Hepatocyte (in vitro differentiated cells): ENCODE data around the gene MYO1B. TPM values are rescaled to one million over a fixed set of nuclear protein-coding genes. Genes with fewer than 3 reads are reported as not detected.

Experiments
- DNase-seq: peaks from one replicate; pipeline ENCODE4 v3.0.0-alpha.2; 2016; ENCODE audit warnings: low spot score
- H2AFZ ChIP-seq: fragments of 200-600 bp; sonication (generic); 2 replicates; pipeline ENCODE4 v1.6.0; 2016; ENCODE audit warnings: antibody characterized with exemption, mild to moderate bottlenecking
- H3K27ac ChIP-seq: fragments of 200-600 bp; sonication (generic); 2 replicates; pipeline ENCODE4 v1.5.1; 2016; ENCODE audit warnings: mild to moderate bottlenecking
- H3K27me3 ChIP-seq: fragments of 200-600 bp; sonication (generic); 2 replicates; pipeline ENCODE4 v1.6.1; 2016
- H3K36me3 ChIP-seq: fragments of 200-600 bp; sonication (generic); replicated peaks from 2 replicates; pipeline ENCODE4 v1.5.1; 2016; ENCODE audit warnings: low read depth; ENCODE audit not compliant: insufficient read depth
- H3K4me1 ChIP-seq: fragments of 200-600 bp; sonication (generic); 2 replicates; pipeline ENCODE4 v1.5.1; 2016; ENCODE audit warnings: mild to moderate bottlenecking, moderate library complexity; ENCODE audit not compliant: insufficient read depth
- H3K4me2 ChIP-seq: fragments of 200-600 bp; sonication (generic); 2 replicates; pipeline ENCODE4 v1.6.0; 2016
- H3K4me3 ChIP-seq: fragments of 200-600 bp; sonication (generic); 2 replicates; pipeline ENCODE4 v1.5.1; 2016; ENCODE audit warnings: mild to moderate bottlenecking
- H3K79me2 ChIP-seq: fragments of 200-600 bp; sonication (generic); 2 replicates; pipeline ENCODE4 v1.6.0; 2017; ENCODE audit warnings: mild to moderate bottlenecking
- H3K9me2 ChIP-seq: fragments of 200-600 bp; sonication (generic); replicated peaks from 2 replicates; pipeline ENCODE4 v1.6.0; 2017; ENCODE audit warnings: mild to moderate bottlenecking; ENCODE audit not compliant: insufficient read depth
- H3K9me3 ChIP-seq: fragments of 200-600 bp; sonication (generic); 2 replicates; pipeline ENCODE4 v1.5.1; 2016; ENCODE audit warnings: low read depth, mild to moderate bottlenecking
- H4K20me1 ChIP-seq: fragments of 200-600 bp; sonication (generic); 2 replicates; pipeline ENCODE4 v1.6.0; 2016; ENCODE audit warnings: mild to moderate bottlenecking; ENCODE audit not compliant: insufficient read depth, poor library complexity, severe bottlenecking
- EZH2 ChIP-seq: fragments of 200-600 bp; sonication (generic); IDR thresholded peaks from 2 replicates; pipeline ENCODE4 v1.6.1; 2016; ENCODE audit warnings: antibody characterized with exemption, mild to moderate bottlenecking, borderline replicate concordance
- EZH2phosphoT487 ChIP-seq: fragments of 200-600 bp; sonication (generic); IDR thresholded peaks from one replicate; pipeline ENCODE4 v1.6.1; 2018; ENCODE audit warnings: antibody characterized with exemption, mild to moderate bottlenecking, low read depth, moderate library complexity; ENCODE audit not compliant: unreplicated experiment, severe bottlenecking
- WGBS: methylation state at CpG from one replicate; pipeline ENCODE4 v1.1.6; 2016; ENCODE audit warnings: low lambda C conversion rate; ENCODE audit errors: missing lambda C conversion rate; 5-methylcytosine and 5-hydroxymethylcytosine counted together
- polyA plus RNA-seq: library from polyadenylated mRNA; unstranded; fragments of >200 nt; fragmentation: Nextera tagmentation; extraction: Ambion mirVana; gene quantifications from 2 replicates; pipeline ENCODE4 v1.2.1, GENCODE V29; 2016
- total RNA-seq: library from RNA; depleted of rRNA; stranded (reverse); fragments of >200 nt; gene quantifications from 2 replicates; pipeline ENCODE4 v1.2.3, GENCODE V29; 2014
- TF ChIP-seq, protein P1 (sequence below): fragments of 200-600 bp; sonication (generic); IDR thresholded peaks from 2 replicates; pipeline ENCODE4 v1.5.1; 2016; ENCODE audit warnings: antibody characterized with exemption, mild to moderate bottlenecking; ENCODE audit not compliant: poor library complexity

MYO1B gene
- total and polyA plus RNA-seq, 2 experiments from 2014 or later: 43.4 to 91.6 TPM

DNA sequence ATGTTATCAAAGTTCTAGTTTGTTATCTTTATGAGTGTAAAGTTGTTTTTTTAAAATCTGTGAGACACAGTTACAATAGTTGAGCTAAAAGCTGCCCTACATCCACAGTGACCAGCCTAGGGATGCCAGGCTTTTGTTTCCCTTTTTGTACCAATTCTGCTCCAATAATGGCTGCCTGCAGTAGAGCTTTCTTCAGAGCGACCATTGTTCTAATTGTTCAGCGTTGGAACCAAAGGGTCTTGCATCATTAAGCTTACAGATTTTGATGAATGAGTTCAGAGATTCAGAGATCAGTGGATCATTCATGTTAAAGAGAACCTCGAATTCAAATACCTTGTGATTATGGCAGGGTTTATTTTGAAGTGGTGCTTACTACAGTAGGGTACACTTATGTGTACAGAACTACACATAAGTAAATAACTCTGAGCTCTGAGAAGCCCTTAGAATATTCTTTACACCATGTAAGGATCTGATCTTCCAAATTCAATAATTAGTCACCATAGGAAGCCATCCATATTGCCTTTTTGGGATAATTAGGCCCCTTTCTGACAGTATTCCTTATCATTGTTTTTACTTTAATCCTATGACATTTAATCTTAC, 157.9 kb downstream of the MYO1B start:
- 88% methylated on average over 3 of the region's 3 CpGs for WGBS
- Histone ChIP-seq H4K20me1 (no peaks in the 10 kb centered on the region), H3K27me3 (no peaks in the 10 kb centered on the region), H3K27ac (no peak overlapping the region), H3K4me2 (no peak overlapping the region), H3K9me2 (no peaks in the 10 kb centered on the region), H3K79me2 (no peaks in the 10 kb centered on the region), H3K9me3 (no peaks in the 10 kb centered on the region), H2AFZ (no peak overlapping the region), H3K36me3 (no peaks in the 10 kb centered on the region), H3K4me1 (peaks cover 14% of the 10 kb centered on the region), H3K4me3 (no peak overlapping the region)
- DNase-seq: no peak
- TF ChIP-seq EZH2 (no peak), EZH2phosphoT487 (no peak)
- TF ChIP-seq, protein P1, sequence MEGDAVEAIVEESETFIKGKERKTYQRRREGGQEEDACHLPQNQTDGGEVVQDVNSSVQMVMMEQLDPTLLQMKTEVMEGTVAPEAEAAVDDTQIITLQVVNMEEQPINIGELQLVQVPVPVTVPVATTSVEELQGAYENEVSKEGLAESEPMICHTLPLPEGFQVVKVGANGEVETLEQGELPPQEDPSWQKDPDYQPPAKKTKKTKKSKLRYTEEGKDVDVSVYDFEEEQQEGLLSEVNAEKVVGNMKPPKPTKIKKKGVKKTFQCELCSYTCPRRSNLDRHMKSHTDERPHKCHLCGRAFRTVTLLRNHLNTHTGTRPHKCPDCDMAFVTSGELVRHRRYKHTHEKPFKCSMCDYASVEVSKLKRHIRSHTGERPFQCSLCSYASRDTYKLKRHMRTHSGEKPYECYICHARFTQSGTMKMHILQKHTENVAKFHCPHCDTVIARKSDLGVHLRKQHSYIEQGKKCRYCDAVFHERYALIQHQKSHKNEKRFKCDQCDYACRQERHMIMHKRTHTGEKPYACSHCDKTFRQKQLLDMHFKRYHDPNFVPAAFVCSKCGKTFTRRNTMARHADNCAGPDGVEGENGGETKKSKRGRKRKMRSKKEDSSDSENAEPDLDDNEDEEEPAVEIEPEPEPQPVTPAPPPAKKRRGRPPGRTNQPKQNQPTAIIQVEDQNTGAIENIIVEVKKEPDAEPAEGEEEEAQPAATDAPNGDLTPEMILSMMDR: no peak

DNA sequence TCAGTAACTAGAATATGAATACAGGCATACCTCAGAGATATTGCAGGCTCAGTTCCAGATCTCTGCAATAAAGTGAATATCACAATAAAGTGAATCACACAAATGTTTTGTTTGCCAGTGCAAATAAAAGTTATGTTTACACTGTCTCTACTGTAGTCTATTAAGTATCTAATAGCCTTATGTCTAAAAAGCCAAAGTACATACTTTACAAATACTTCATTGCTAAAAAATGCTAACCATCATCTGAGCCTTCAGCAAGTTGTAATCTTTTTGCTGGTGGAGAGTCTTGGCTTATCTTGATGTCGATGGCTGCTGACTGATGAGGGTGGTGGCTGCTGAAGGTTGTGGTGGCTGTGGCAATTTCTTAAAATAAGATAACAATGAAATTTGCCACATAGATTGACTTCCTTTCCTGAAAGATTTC, 159.4 kb downstream of the MYO1B start:
- no peak overlapping the region for H3K4me2 ChIP-seq
- no peak overlapping the region for H3K4me3 ChIP-seq
- TF ChIP-seq, protein P1: no peak
- no peak for TF ChIP-seq EZH2phosphoT487
- TF ChIP-seq EZH2: no peak
- H2AFZ ChIP-seq: no peak overlapping the region
- H3K27me3 ChIP-seq: no peaks in the 10 kb centered on the region
- no peaks in the 10 kb centered on the region for H3K9me2 ChIP-seq
- no peaks in the 10 kb centered on the region for H3K79me2 ChIP-seq
- no peaks in the 10 kb centered on the region for H3K36me3 ChIP-seq
- 52% methylated on average over 1 of the region's 1 CpG for WGBS
- H3K27ac ChIP-seq: peak overlapping the region; percentile 6
- H3K4me1 ChIP-seq: peaks cover 14% of the 10 kb centered on the region
- DNase-seq: no peak
- no peaks in the 10 kb centered on the region for H3K9me3 ChIP-seq
- H4K20me1 ChIP-seq: no peaks in the 10 kb centered on the region

DNA sequence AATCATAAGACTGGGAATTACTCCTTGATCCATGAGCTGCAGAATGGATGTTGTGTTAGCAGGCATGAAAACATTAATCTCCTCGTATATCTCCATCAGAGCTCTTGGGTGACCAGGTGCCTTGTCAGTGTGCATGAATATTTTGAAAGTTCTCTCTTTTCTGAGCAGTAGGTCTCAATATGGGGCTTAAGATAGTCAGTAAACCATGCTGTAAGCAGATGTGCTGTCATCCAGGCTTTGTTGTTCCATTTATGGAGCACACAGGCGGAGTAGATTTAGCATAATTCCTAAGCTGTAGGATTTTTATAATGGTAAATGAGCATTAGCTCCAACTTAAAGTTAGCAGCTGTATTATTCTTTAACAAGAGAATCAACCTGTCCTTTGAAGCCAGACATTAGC, 160.3 kb downstream of the MYO1B start:
- Histone ChIP-seq H3K27ac (no peak overlapping the region), H3K4me1 (peaks cover 14% of the 10 kb centered on the region), H4K20me1 (no peaks in the 10 kb centered on the region), H3K36me3 (no peaks in the 10 kb centered on the region), H3K4me3 (no peak overlapping the region), H3K79me2 (no peaks in the 10 kb centered on the region), H3K9me3 (no peaks in the 10 kb centered on the region), H3K27me3 (no peaks in the 10 kb centered on the region), H3K4me2 (no peak overlapping the region), H3K9me2 (no peaks in the 10 kb centered on the region), H2AFZ (no peak overlapping the region)
- no peak for DNase-seq
- no peak for TF ChIP-seq EZH2phosphoT487
- TF ChIP-seq, protein P1: no peak
- TF ChIP-seq EZH2: no peak
- WGBS: 98% methylated on average over 2 of the region's 2 CpGs
